OCI-LY1 (cell line): ENCODE results near the gene PLEKHH3.

Experiments used
- H2AFZ ChIP-seq: fragments of 200-600 bp; sonication (generic), shearing (Covaris generic); 2 replicates; pipeline ENCODE4 v1.6.0; 2014; ENCODE audit warnings: antibody characterized with exemption, mild to moderate bottlenecking, low read length
- H3F3A ChIP-seq: fragments of 200-600 bp; sonication (generic), shearing (Covaris generic); 2 replicates; pipeline ENCODE4 v1.6.0; 2014; ENCODE audit warnings: mild to moderate bottlenecking, antibody characterized with exemption, low read length, moderate library complexity; ENCODE audit not compliant: insufficient read depth
- H3K27ac ChIP-seq: fragments of 200-600 bp; sonication (generic); 2 replicates; pipeline ENCODE4 v1.5.1; 2014; ENCODE audit warnings: low read length, mixed run types, mild to moderate bottlenecking, low read depth; ENCODE audit not compliant: poor library complexity, severe bottlenecking
- H3K27me3 ChIP-seq: fragments of 200-600 bp; sonication (generic); 2 replicates; pipeline ENCODE4 v1.6.0; 2014; ENCODE audit warnings: antibody characterized with exemption, mild to moderate bottlenecking, low read length, moderate library complexity; ENCODE audit not compliant: insufficient read depth
- H3K36me3 ChIP-seq: fragments of 200-600 bp; sonication (generic); 2 replicates; pipeline ENCODE4 v1.6.1; 2014; ENCODE audit warnings: mild to moderate bottlenecking, antibody characterized with exemption, low read length, moderate library complexity, mixed read lengths; ENCODE audit not compliant: insufficient read depth
- H3K4me1 ChIP-seq: fragments of 200-600 bp; sonication (generic); 2 replicates; pipeline ENCODE4 v1.5.1; 2014; ENCODE audit warnings: mild to moderate bottlenecking, low read length, moderate library complexity; ENCODE audit not compliant: insufficient read depth, severe bottlenecking
- H3K4me2 ChIP-seq: fragments of 200-600 bp; sonication (generic), shearing (Covaris generic); 2 replicates; pipeline ENCODE4 v1.6.1; 2014; ENCODE audit warnings: low read length
- H3K4me3 ChIP-seq: fragments of 200-600 bp; sonication (generic); 2 replicates; pipeline ENCODE4 v1.5.1; 2014; ENCODE audit warnings: low read length, low read depth, mild to moderate bottlenecking, mixed read lengths; ENCODE audit not compliant: poor library complexity, severe bottlenecking
- H3K79me2 ChIP-seq: fragments of 200-600 bp; shearing (Covaris generic); 2 replicates; pipeline ENCODE4 v1.6.1; 2016; ENCODE audit warnings: mixed run types, low read length, mixed read lengths; ENCODE audit not compliant: insufficient read depth
- H3K9ac ChIP-seq: fragments of 200-600 bp; sonication (generic), shearing (Covaris generic); 2 replicates; pipeline ENCODE4 v1.6.1; 2014; ENCODE audit warnings: mild to moderate bottlenecking, low read length, mixed read lengths
- H3K9me2 ChIP-seq: fragments of 200-600 bp; sonication (generic), shearing (Covaris generic); 2 replicates; pipeline ENCODE4 v1.6.1; 2014; ENCODE audit warnings: low read depth, mild to moderate bottlenecking, low read length, mixed read lengths
- H3K9me3 ChIP-seq: fragments of 200-600 bp; shearing (Covaris generic); 2 replicates; pipeline ENCODE4 v1.6.1; 2014; ENCODE audit warnings: low read length, mixed read lengths
- H4K20me1 ChIP-seq: fragments of 200-600 bp; sonication (generic), shearing (Covaris generic); 2 replicates; pipeline ENCODE4 v1.6.0; 2016; ENCODE audit warnings: mild to moderate bottlenecking, low read length; ENCODE audit not compliant: insufficient read depth
- CTCF ChIP-seq: fragments of 200-600 bp; sonication (generic), shearing (Covaris generic); IDR thresholded peaks from 2 replicates; pipeline ENCODE4 v1.5.1; 2017; ENCODE audit warnings: mild to moderate bottlenecking, antibody characterized with exemption, low read length, moderate library complexity, mixed read lengths
- EZH2 ChIP-seq: fragments of 200-600 bp; sonication (generic), shearing (Covaris generic); IDR thresholded peaks from 2 replicates; pipeline ENCODE4 v1.8.0; 2017; ENCODE audit warnings: borderline replicate concordance, mixed run types, mild to moderate bottlenecking, antibody characterized with exemption, low read length, moderate library complexity, mixed read lengths

Gene PLEKHH3

GRCh38 chr17:42687707-42688320, 11.0 kb upstream of the PLEKHH3 start:
- Histone ChIP-seq H3F3A (no peaks in the 10 kb centered on the region), H3K4me3 (no peak overlapping the region), H3K27me3 (no peaks in the 10 kb centered on the region), H3K4me2 (no peak overlapping the region), H2AFZ (no peak overlapping the region), H3K36me3 (no peaks in the 10 kb centered on the region), H3K27ac (no peak overlapping the region), H3K4me1 (no peaks in the 10 kb centered on the region), H4K20me1 (no peaks in the 10 kb centered on the region), H3K9me3 (no peaks in the 10 kb centered on the region), H3K9ac (no peak overlapping the region), H3K79me2 (no peaks in the 10 kb centered on the region), H3K9me2 (no peaks in the 10 kb centered on the region)
- TF ChIP-seq CTCF, result no peak
- TF ChIP-seq EZH2, result no peak

DNA sequence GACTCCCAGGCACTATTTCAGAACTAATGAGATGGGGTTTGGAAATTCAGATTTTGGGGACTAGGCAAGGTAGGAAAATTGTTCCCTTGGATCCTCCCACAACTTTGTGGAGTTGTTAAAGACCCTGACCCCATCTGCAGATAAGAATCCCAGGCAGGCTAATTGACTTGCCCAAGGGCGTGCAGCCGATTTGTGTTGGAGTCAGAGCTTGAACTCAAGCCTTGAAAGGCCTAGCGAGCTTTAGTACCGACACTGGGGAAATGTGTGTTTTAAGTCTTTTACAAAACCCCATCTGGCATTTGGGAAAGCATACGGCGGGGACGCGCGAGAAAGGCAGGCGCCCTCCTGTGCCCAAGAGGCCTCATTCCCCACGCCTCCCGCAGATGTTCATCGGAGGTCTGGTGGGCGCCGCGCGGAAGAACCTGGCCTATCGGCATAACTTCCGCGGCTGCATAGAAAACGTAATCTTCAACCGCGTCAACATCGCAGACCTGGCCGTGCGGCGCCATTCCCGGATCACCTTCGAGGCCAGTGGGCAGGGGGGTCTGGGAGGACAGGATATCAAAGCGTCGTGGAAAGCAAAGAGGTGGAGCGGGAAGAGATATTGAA, 9.8 kb upstream of the PLEKHH3 start:
- no peak overlapping the region for H3K27ac ChIP-seq
- TF ChIP-seq EZH2, result no peak
- TF ChIP-seq CTCF, result no peak
- no peaks in the 10 kb centered on the region for H3K36me3 ChIP-seq
- H3K9me3 ChIP-seq, result no peaks in the 10 kb centered on the region
- H3K4me2 ChIP-seq, result no peak overlapping the region
- H3K9ac ChIP-seq, result no peak overlapping the region
- H3K79me2 ChIP-seq, result no peaks in the 10 kb centered on the region
- H3K4me1 ChIP-seq, result peaks cover 8% of the 10 kb centered on the region
- H3F3A ChIP-seq, result no peaks in the 10 kb centered on the region
- no peaks in the 10 kb centered on the region for H3K9me2 ChIP-seq
- no peak overlapping the region for H2AFZ ChIP-seq
- no peak overlapping the region for H3K4me3 ChIP-seq
- H3K27me3 ChIP-seq, result no peaks in the 10 kb centered on the region
- H4K20me1 ChIP-seq, result no peaks in the 10 kb centered on the region

DNA sequence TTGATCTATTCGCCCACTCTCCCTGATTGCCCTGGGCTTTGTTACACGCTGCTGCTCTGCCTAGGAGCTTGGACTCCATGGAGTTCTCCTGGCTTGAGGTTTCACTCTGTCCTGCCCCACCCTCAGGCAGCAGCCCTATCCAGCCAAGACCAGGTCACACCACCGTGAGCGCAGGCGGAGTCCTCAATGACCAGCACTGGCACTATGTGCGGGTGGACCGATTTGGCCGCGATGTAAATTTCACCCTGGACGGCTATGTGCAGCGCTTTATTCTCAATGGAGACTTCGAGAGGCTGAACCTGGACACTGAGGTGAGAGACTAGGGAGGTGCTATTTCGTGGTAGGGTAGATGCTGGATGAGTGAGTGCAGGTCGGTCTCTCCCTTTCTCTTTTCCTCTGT, 9.0 kb upstream of the PLEKHH3 start:
- H3K79me2 ChIP-seq, result no peaks in the 10 kb centered on the region
- H3K36me3 ChIP-seq, result no peaks in the 10 kb centered on the region
- no peak overlapping the region for H3K9ac ChIP-seq
- no peaks in the 10 kb centered on the region for H3K9me2 ChIP-seq
- H3K4me2 ChIP-seq, result no peak overlapping the region
- no peak overlapping the region for H3K27ac ChIP-seq
- no peak for TF ChIP-seq CTCF
- no peak for TF ChIP-seq EZH2
- no peaks in the 10 kb centered on the region for H3F3A ChIP-seq
- H3K27me3 ChIP-seq, result no peaks in the 10 kb centered on the region
- no peaks in the 10 kb centered on the region for H3K9me3 ChIP-seq
- H4K20me1 ChIP-seq, result no peaks in the 10 kb centered on the region
- H3K4me1 ChIP-seq, result peaks cover 13% of the 10 kb centered on the region
- H2AFZ ChIP-seq, result no peak overlapping the region
- no peak overlapping the region for H3K4me3 ChIP-seq
